NCI-H82 treated with DMSO at 0.1 percent for 48 hours (cell line): ENCODE results near the gene C22orf23.
A peak's percentile ranks its signal among the peaks of the same experiment; 100 is the strongest.
"Not testable (repeated sequence)": the region's sequence is repeated elsewhere in the genome, so short reads cannot be mapped to it uniquely, and the experiment has no call there.

ENCODE experiments used
- DNase-seq: peaks from one replicate; lab custom pipeline; 2025; ENCODE audit not compliant: unreplicated experiment; lab: John Stamatoyannopoulos, UW

The C22orf23 gene

GRCh38 chr22:37957232-37957631 is 3.8 kb upstream of the C22orf23 start:
- no peak for DNase-seq

- not testable (repeated sequence) for DNase-seq
Measured at GRCh38 chr22:37955825-37956397, 2.5 kb upstream of the C22orf23 start.

DNA sequence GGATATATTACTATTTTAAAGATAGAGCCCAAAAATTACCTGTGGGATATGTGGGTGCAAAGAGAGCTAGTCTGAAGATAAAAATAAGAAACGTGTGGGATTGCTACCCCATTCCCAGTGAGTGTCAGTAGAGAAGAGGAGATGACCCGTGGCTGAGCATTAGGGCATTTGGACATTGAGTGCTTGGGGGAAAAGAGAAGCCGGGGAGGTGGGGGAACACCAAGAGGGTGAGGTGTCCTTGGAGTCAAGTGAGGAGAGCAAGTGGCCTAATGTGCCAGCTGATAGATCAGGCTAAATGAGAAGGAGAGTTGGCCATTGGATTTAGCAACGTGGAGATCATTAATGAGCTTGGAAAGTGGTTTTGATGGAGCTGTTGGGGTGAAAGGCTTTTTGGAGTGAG is 1.3 kb upstream of the C22orf23 start:
- DNase-seq = no peak

DNA sequence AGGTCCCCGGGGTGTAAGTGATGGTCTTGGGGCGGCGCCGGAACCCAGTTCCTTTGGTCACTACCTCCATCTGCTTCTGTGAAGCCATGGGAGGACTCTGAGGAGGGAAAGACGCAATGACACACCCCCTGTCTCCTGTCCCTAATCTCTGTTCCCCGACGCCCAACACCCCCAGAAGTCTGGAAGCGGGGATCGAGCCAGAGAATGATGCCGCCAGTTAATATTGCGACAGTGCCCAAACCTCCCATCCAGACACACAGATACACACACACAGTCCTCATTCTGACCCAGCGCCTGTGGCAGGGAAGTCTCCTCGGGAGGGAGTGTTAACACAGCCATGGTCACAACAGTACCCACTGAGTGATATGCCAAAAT is 352 bp downstream of the C22orf23 start:
- DNase-seq = no peak

DNA sequence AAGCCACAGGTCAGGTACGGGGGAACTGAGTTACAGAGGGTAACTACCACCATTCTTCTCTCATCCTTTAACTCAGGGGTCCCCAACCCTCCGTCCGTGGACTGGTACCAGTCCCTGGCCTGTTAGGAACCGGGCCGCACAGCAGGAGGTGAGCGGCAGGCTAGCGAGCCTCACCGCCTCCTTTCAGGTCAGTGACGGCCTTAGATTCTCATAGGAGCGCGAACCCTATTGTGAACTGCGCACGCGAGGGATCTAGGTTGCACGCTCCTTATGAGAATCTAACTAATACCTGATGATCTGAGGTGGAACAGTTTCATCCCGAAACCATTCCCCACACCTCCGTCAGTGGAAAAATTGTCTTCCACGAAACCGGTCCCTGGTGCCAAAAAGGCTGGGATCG is 772 bp downstream of the C22orf23 start:
- not testable (repeated sequence) for DNase-seq

- DNase-seq = no peak
Measured at GRCh38 chr22:37951305-37951704, 2.1 kb downstream of the C22orf23 start.

GRCh38 chr22:37947142-37947795 is 6.1 kb downstream of the C22orf23 start:
- not testable (repeated sequence) for DNase-seq

GRCh38 chr22:37944423-37944822 is 9.0 kb downstream of the C22orf23 start:
- DNase-seq = not testable (repeated sequence)

DNA sequence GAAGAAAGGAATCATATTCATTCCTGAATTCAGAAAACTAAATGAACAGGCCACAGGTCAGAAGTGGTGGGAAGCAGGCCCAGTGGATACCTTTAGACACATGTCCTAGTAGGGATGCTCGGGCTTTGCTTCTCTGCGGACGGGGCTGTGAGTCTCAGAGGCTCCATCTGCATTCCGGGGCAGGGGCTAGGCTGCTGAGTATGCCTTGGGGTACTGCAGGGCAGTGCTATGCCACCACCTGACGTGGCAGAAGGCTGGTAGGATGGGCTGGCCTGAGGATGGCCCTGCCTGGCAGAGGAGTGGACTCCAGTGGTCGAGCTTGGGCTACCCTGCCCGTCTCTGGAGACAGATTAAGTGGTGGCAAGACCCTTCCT is 9.6 kb downstream of the C22orf23 start:
- no peak for DNase-seq

DNA sequence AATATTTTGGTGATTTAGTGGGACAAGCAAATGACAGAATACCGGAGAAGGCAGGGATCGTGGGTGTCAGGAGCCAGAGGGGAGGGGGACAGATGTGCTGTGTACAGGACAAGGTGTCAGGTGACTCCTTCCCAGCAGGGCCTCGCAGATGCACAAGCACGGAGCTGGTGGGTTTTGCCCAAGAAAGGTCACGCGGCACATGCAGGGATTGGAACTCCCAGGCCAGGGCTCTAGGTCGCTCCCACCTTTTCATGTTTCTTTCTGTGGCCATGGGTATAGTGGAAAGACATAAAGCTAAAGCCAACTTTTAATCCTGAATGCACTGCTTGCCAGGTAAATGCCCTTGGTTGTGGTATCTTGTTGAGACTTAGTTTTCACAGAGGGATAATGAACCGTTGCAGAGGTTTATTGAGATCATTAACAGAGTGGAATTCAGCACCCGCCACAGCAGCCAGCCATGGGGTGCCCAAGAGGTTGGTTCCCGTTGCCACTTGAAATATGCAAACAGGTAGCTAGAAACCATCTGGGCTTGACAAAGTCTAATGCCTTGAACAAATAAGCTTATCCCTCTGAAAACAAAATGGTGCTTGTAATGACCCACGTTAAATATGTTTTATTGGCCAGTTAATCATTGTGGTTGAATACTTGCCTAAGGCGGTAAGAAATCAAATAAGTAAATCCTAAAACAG is 10.1 kb downstream of the C22orf23 start:
- DNase-seq = no peak

- DNase-seq = no peak
Measured at GRCh38 chr22:37942133-37942532, 11.3 kb downstream of the C22orf23 start.

- DNase-seq = no peak
Measured at GRCh38 chr22:37940698-37941376, 12.6 kb downstream of the C22orf23 start.

DNA sequence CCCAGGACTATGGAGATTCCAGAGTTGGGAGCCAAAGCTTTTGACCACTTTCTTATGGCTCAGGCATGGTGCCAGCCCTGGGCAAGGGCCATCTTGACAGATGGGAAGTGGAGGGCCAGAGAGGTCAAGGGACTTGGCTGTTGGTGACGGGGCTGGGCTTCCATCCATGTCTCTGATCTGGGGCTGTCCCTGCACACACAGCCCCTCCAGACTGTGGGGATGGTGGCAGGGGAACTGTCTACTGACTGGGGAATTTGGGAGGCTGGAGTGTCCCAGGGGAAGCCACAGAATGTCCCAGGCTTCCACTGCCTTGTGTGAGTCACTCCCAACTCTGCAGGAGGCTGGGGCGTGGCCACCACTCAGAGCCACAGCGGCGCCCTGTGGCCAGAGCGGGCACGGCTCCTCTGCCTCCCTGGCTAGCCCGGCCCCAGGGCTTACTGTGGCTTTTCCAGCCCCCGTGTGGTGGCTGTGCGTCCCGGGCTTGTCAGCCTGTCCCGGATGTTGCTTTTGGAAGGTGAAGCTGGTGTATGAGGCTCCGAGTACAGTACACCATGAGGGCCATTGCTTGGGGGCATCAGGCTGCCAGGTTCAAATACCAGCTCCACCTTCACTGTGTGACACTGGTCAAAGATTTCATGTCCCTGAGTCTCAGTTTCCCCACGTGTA is 19.6 kb downstream of the C22orf23 start:
- peak; percentile 5 for DNase-seq

DNA sequence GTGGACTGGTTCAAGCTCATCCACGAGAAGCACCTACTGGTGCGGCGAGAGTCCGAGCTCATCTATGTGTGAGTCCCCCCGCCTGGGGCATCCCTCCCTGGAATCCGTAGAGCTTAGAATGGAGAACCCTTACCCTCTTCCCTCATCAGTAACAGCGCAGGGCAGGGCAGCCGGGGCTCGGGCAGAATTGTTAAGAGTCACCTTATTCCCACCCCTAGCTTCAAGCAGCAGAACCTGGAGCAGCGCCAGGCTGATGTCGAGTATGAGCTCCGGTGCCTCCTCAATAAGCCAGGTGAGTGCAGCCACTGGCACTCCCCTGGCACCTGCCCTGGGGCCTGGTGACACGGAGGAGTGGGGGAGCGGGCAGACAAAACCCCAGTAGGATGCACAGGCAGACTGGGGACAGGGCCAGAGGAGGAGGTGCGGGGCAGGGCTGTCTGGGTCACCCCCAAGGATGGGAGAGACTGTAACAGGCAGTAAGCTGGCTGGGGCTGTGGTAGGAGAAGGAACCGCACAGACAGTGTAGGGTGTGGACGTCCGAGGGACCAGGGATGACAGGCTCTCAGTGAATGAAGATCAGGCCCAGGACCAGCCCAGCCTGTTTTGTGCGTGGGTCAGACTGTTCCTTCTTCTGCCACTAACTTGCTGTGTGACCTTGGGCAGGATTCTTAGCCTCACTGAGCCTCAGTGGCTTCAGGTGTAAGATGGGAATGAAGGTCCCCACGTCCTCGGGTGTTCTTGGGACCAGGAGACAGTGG is 20.4 kb downstream of the C22orf23 start:
- DNase-seq = no peak

GRCh38 chr22:37932401-37932800 is 21.0 kb downstream of the C22orf23 start:
- no peak for DNase-seq

DNA sequence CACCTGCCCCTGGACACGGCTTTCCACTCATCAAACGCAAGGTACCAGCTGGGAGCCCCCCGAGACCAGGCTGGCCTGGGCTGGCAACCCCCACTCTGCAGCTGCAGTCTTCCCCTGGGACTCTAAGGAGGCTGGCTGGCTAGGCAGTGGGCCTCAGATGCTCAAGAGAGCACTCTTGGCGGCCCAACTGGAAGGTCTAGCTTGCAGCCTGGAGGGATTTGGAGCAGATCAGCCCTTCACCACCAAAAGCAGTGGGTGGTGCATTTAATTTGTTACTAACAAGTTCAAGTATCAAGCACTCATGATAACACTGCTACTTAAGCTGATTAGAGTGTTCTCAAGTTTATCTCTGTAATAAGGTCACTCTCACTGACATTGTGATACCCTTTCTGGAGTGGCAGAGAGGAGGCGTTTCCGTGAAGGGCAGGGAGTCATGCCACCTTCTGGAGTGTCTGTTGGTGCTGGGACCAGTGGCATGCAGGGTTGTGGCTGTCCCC is 21.5 kb downstream of the C22orf23 start:
- no peak for DNase-seq

GRCh38 chr22:37930952-37931440 is 22.4 kb downstream of the C22orf23 start:
- no peak for DNase-seq

DNA sequence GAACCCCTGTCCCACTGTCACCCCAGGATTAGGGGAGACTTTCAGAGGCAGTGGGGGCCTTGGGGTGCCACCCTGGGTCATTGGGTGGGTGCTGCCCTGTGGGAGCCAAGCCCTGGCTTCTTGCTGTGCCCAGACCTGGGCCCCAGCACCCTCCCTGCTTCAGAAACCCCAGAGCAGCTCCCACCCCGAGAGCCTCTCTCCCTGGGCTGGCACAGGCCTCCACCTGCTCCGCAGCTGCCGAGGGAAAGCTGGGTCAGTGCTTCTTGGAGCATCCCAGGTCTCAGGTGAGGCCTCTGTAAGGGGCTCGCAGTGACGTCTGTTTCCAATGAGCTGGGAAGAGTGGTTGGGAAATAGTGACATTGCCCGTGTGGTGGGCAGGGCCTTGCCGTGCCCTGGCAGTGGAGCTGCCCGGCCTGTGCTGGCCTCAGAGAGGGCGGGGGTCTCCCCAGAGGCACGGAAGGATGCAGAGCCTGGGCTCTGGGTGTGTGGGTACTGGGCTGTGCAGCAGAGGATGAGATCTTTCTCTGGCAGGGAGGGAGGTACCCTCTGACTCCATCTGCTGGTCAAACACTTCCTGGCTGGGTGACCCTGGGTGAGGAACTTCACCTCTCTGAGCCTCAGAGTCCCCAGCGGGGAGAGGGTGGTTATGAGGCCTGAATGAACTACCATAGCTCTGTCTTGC is 23.0 kb downstream of the C22orf23 start:
- no peak for DNase-seq

DNA sequence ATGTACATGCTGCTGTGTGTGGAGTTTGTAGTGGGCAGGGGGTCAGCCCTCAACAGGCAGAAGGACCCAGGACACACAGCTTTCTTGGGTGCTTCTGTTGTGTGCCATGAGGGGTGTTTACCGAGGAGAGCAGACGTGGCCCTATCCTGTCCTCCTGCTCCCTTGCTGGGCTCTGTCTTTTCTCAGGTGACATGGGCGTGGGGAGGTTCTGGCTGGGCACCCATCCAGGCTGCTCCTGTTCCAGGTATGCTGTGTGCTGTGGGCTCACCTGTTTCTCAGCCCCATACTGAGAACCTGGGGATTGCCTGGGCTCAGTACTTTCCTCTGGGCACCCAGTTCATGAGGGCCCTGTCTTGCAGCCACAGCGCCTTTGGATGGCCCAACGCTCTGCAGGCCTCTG is 24.0 kb downstream of the C22orf23 start:
- DNase-seq = no peak

DNA sequence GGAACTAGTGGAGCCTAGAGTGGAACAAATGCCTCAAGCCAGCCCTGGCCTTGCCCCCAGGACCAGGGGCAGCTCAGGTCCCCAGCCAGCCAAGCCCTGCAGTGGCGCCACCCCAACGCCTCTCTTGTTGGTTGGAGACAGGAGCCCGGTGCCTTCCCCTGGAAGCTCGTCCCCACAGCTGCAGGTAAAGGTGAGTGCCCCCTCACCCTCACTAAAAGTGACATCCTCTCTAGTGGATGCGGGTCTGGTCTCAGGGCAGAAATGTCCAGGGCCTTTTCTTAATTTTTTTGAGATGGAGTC is 25.8 kb downstream of the C22orf23 start:
- no peak for DNase-seq
